T-cell (primary cell): ENCODE data around the gene PPP4R3A. TPM values are rescaled to one million over a fixed set of nuclear protein-coding genes. Genes with fewer than 3 reads are reported as not detected.

Experiments used
- ATAC-seq, 4 experiments: fragments of 200-7000 bp in 3 of 4; fragments of 150-1000 bp in 1 of 4; cut with Tn5 transposase; replicated peaks in 1 of 4; 1 replicate in 3 of 4; 2 replicates in 1 of 4; pipeline ENCODE4 v1.10.0; 2021; ENCODE audit warnings: moderate library complexity in 3 of 4, mild to moderate bottlenecking in 2 of 4, moderate number of reproducible peaks in 1 of 4
- CTCF ChIA-PET, 2 donors: fragments of 300-600 bp; sonication (Branson Sonifier 250); formaldehyde crosslinking; loops; one replicate each; lab custom pipeline; 2022; ENCODE audit warnings: antibody characterized with exemption in 2 of 2; lab: Charles Lee
- POLR2A ChIA-PET, 2 donors: fragments of 300-600 bp; sonication (Branson Sonifier 250); formaldehyde crosslinking; loops; one replicate each; lab custom pipeline; 2022; ENCODE audit warnings: antibody characterized with exemption in 2 of 2; lab: Charles Lee
- DNase-seq, 35 experiments: peaks; one replicate each; pipeline versions ENCODE4 v3.0.0 to v3.0.0-alpha.2; 2013 to 2023
- H3K27ac ChIP-seq: one replicate; pipeline ENCODE4 v1.5.1; 2013; ENCODE audit warnings: low read length
- H3K27me3 ChIP-seq, 2 experiments: replicated peaks in 1 of 2; 1 replicate in 1 of 2; 2 replicates in 1 of 2; pipeline versions ENCODE4 v1.6.1 to v1.7.0; 2013; ENCODE audit warnings: low read length in 1 of 2, mixed read lengths in 1 of 2; ENCODE audit not compliant: control insufficient read depth in 2 of 2, insufficient read depth in 2 of 2; ENCODE audit errors: extremely low read depth in 1 of 2
- H3K36me3 ChIP-seq, 2 donors: 1 replicate in 1 of 2; 2 replicates in 1 of 2; pipeline versions ENCODE4 v1.6.1 to v1.7.0; 2013; ENCODE audit warnings: low read length in 1 of 2; ENCODE audit not compliant: control insufficient read depth in 2 of 2, insufficient read depth in 1 of 2; ENCODE audit errors: extremely low read depth in 1 of 2
- H3K4me1 ChIP-seq, 2 experiments: 1 replicate in 1 of 2; 2 replicates in 1 of 2; pipeline versions ENCODE4 v1.6.1 to v1.7.0; 2013; ENCODE audit warnings: low read length in 2 of 2, mixed read lengths in 1 of 2; ENCODE audit not compliant: insufficient read depth in 2 of 2, control insufficient read depth in 1 of 2; ENCODE audit errors: extremely low read depth in 1 of 2
- H3K4me3 ChIP-seq, 2 donors: 1 replicate in 1 of 2; 2 replicates in 1 of 2; pipeline versions ENCODE4 v1.5.1 to v1.7.0; 2013; ENCODE audit warnings: mild to moderate bottlenecking in 2 of 2, low read length in 1 of 2, moderate library complexity in 1 of 2; ENCODE audit not compliant: control insufficient read depth in 1 of 2; ENCODE audit errors: extremely low read depth in 1 of 2
- H3K9me3 ChIP-seq: 2 replicates; pipeline ENCODE4 v1.7.0; 2013
- H3K27ac Mint-ChIP-seq, 2 donors: one replicate each; pipeline ENCODE4 v1.8.0; 2020 to 2021; ENCODE audit warnings: mild to moderate bottlenecking in 2 of 2, mixed read lengths in 2 of 2
- H3K27me3 Mint-ChIP-seq, 2 donors: one replicate each; pipeline ENCODE4 v1.8.0; 2021 to 2022; ENCODE audit warnings: mixed read lengths in 2 of 2
- H3K36me3 Mint-ChIP-seq: one replicate; pipeline ENCODE4 v1.8.0; 2021; ENCODE audit warnings: mixed read lengths
- H3K4me1 Mint-ChIP-seq, 3 donors: one replicate each; pipeline ENCODE4 v1.8.0; 2020 to 2022; ENCODE audit warnings: mixed read lengths in 3 of 3, mild to moderate bottlenecking in 1 of 3
- H3K4me3 Mint-ChIP-seq, 3 donors: one replicate each; pipeline ENCODE4 v1.8.0; 2020 to 2022; ENCODE audit warnings: mild to moderate bottlenecking in 3 of 3, mixed read lengths in 3 of 3, moderate library complexity in 3 of 3
- H3K9me3 Mint-ChIP-seq, 3 donors: one replicate each; pipeline ENCODE4 v1.8.0; 2020 to 2022; ENCODE audit warnings: mixed read lengths in 3 of 3
- WGBS: methylation state at CpG from one replicate; pipeline ENCODE4 v1.1.5; 2013; ENCODE audit warnings: missing lambda C conversion rate; ENCODE audit not compliant: insufficient coverage; 5-methylcytosine and 5-hydroxymethylcytosine counted together
- total RNA-seq, 35 experiments: library from RNA in 6 of 35; stranded (reverse) in 6 of 35; fragments of 120-200 nt in 1 of 35; gene quantifications; one replicate each; pipeline versions ENCODE4 v1.2.1 to v1.2.4 and lab custom pipeline; 2013 to 2026

Gene PPP4R3A
- total RNA-seq, 5 donors from 2014 or later (not counting 1 experiment from before 2014, with no cell fraction given), result 158 to 200 (median 169) TPM

- WGBS, result under 1% methylated on average over 53 of the region's 53 CpGs
- peak overlapping the region; percentile 75 to 84 (median 81) for H3K4me3 Mint-ChIP-seq
- peak overlapping the region; percentile 90 to 96 for H3K27ac Mint-ChIP-seq
- POLR2A ChIA-PET, result interaction anchor here (0.5 to 1.0 kb wide), 3 partner anchors 9 to 95 kb away, joined by 3 to 10 read pairs (median 5); no protein-coding TSS in a partner anchor
- Histone ChIP-seq H3K27ac (peak overlapping the region; percentile 69), H3K4me1 (peaks cover 22 to 42% of the 10 kb centered on the region in 2 experiments), H3K36me3 (peaks cover 0 to 16% of the 10 kb centered on the region in 2 donors), H3K4me3 (peak overlapping the region; percentile 17 to 50), H3K9me3 (no peaks in the 10 kb centered on the region), H3K27me3 (no peaks in the 10 kb centered on the region)
- peaks cover 25% of the 10 kb centered on the region for H3K36me3 Mint-ChIP-seq
- peaks cover 35 to 45% (median 45%) of the 10 kb centered on the region in 3 donors for H3K4me1 Mint-ChIP-seq
- H3K27me3 Mint-ChIP-seq, result no peaks in the 10 kb centered on the region
- H3K9me3 Mint-ChIP-seq, result no peaks in the 10 kb centered on the region
- DNase-seq (peak in 33 of 35 experiments; percentile 45 to 88 (median 63)), ATAC-seq (peak; percentile 44 to 60 (median 59))
- CTCF ChIA-PET, result interaction anchor here (0.6 to 1.5 kb wide), 13 partner anchors 9 to 100 kb away, joined by 3 to 8 read pairs (median 4); no protein-coding TSS in a partner anchor
These were observed 92.1 kb downstream of the PPP4R3A start for GRCh38 chr14:91417983-91418386.

DNA sequence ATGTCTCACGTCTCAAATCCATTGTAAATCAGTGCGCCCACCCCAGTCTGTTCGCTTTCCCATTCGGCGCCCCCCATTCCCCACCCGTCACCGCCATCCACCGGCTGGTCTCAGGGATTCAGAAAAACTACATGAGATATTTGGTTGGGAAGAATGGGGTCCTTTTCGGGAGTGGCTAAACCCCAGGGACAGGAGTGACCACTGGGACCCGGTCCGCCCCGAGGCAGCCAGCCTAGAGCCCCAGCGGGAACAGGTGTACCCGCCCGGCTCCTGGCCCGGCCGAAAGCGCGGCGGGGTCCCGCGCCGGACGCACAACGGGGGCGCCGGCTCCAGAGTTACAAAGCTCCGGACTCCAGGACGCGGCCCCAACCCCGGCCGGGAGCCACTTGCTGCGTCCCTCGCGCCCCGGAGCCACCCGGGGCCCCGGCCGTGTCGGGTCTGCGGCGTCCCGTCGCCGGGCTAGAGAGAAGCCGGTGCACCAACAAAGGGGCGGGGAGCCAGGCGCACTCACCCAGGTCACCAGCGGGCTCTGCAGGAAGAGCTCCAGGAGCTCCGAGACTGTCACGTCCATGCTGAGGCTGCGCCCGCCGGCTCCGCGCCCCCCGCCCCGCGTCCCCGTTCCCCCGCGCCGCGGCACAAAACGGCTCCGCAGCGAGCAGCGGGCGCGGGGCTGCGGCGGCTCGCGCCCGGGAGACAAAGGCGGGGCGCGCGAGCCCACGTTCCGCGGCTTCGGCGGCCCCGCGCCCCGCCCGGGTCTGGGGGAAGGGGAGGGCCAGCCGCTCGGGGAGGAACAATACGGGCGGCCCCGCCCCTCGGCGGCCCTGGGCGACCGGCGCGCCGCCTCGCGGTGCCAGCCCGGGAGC lies 92.8 kb downstream of the PPP4R3A start, which contains the start of gene CCDC88C:
CCDC88C (minus strand) TSS at position 701 of the 863 bp plus-strand sequence; CDS start at position 571, 130 bp downstream.
- Histone ChIP-seq H3K9me3 (no peaks in the 10 kb centered on the region), H3K27ac (peak within 1 kb of the TSS; percentile 92), H3K27me3 (no peaks in the 10 kb centered on the region), H3K4me1 (peaks cover 26 to 48% of the 10 kb centered on the region in 2 experiments), H3K36me3 (peaks cover 0 to 21% of the 10 kb centered on the region in 2 donors), H3K4me3 (peak within 1 kb of the TSS; percentile 84 to 99)
- peaks cover 28% of the 10 kb centered on the region for H3K36me3 Mint-ChIP-seq
- no peaks in the 10 kb centered on the region for H3K9me3 Mint-ChIP-seq
- 1% methylated on average over 95 of the region's 103 CpGs for WGBS
- H3K27ac Mint-ChIP-seq, result peak within 1 kb of the TSS; percentile 96 to 100
- CTCF ChIA-PET, result interaction anchor here (0.7 to 1.5 kb wide), 11 partner anchors 9 to 96 kb away, joined by 3 to 8 read pairs (median 4); no protein-coding TSS in a partner anchor
- ATAC-seq, result peak; percentile 56 to 72 (median 61)
- no peaks in the 10 kb centered on the region for H3K27me3 Mint-ChIP-seq
- H3K4me3 Mint-ChIP-seq, result peak within 1 kb of the TSS; percentile 97 to 100 (median 98)
- peaks cover 41 to 52% (median 51%) of the 10 kb centered on the region in 3 donors for H3K4me1 Mint-ChIP-seq
- POLR2A ChIA-PET, result interaction anchor here (0.5 to 1.6 kb wide), 4 partner anchors 9 to 98 kb away, joined by 3 to 10 read pairs (median 4); no protein-coding TSS in a partner anchor
- DNase-seq, result peak in 34 of 35 experiments; percentile 49 to 87 (median 67)

DNA sequence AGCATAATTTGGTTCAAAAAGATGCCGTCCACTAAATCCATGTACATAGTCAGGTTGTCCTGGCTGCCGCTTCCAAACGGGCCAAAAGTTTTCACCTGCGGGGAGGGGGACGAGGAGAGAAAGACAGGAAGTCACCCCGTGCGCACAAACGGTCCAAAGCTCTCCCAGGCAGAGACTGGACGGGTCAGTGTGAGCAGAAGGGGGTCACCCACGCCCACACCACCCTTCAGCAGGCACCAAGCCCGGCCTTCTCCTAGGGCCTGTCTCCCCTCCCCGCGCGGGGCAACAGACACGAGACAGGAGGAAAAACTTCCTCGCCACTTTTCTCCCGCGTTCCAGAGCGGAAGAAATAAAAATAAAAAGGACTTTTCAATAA lies 93.4 kb downstream of the PPP4R3A start:
- 0% methylated on average over 5 of the region's 19 CpGs for WGBS
- peak overlapping the region; percentile 96 to 100 for H3K27ac Mint-ChIP-seq
- H3K36me3 Mint-ChIP-seq, result peaks cover 28% of the 10 kb centered on the region
- POLR2A ChIA-PET, result interaction anchor here (1.4 to 1.6 kb wide), 4 partner anchors 17 to 97 kb away, joined by 3 to 9 read pairs (median 6); no protein-coding TSS in a partner anchor
- DNase-seq (no peak), ATAC-seq (no peak)
- H3K9me3 Mint-ChIP-seq, result no peaks in the 10 kb centered on the region
- H3K9me3 ChIP-seq, result no peaks in the 10 kb centered on the region
- no peaks in the 10 kb centered on the region for H3K27me3 ChIP-seq
- H3K27me3 Mint-ChIP-seq, result no peaks in the 10 kb centered on the region
- H3K4me1 Mint-ChIP-seq, result peaks cover 44 to 55% (median 55%) of the 10 kb centered on the region in 3 donors
- H3K36me3 ChIP-seq, result peaks cover 0 to 21% of the 10 kb centered on the region in 2 donors
- peak overlapping the region; percentile 84 to 99 for H3K4me3 ChIP-seq
- CTCF ChIA-PET, result interaction anchor here in 1 of 2 donors (0.6 to 2.2 kb wide), 11 partner anchors 15 to 101 kb away, joined by 4 to 32 read pairs (median 6); no protein-coding TSS in a partner anchor
- H3K4me1 ChIP-seq, result peaks cover 31 to 53% of the 10 kb centered on the region in 2 experiments
- H3K27ac ChIP-seq, result peak overlapping the region; percentile 92
- H3K4me3 Mint-ChIP-seq, result peak overlapping the region; percentile 97 to 100 (median 98)

DNA sequence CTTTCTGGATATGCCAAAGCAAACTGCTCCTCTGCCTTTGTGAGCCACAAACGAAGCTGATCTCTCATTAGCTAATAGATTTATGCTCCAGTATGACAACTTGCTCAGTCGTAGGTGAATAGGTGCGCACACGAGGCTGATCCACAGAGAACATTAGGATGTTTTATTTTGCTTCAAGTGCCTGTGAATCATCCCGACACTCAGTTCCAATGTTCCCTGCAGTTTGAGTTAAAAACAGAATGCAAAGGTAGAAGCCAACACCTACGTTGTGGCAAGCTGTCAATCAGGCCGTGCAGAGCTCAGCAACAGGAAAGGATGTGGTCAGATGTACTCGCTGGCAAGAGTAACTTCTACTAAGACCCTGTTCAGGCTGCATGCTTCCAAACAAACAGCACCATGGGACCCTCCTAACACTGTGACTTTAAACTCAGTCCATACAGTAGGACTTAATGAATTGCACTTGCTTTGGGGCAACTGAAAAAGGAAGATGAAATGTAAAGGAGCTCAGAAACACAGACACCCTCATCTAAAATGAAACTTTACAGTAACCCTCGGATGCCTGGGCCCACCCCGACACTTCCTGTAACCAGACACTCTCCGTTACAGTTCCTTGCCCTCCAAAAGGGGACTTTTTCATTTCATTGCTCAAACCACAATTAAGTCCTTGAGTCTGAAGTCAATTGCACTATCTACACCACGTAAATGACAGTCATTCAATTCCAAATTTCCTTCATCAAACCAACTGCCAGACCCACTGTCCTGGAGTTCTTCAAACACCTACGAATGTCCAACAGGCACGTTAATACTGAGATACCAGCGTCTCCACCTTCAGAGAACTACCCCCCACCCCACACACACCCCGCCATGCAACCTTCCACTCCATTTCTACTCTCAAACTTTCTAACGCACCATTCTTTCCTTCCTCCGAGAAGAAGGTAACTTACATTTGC lies 94.0 kb downstream of the PPP4R3A start:
- Histone ChIP-seq H3K27ac (peak overlapping the region; percentile 92), H3K9me3 (no peaks in the 10 kb centered on the region), H3K27me3 (no peaks in the 10 kb centered on the region), H3K4me3 (peak overlapping the region; percentile 84 to 99), H3K36me3 (peaks cover 0 to 21% of the 10 kb centered on the region in 2 donors), H3K4me1 (peaks cover 38 to 60% of the 10 kb centered on the region in 2 experiments)
- ATAC-seq, result peak; percentile 52 to 67 (median 58)
- H3K4me3 Mint-ChIP-seq, result peak overlapping the region; percentile 97 to 100 (median 98)
- H3K9me3 Mint-ChIP-seq, result no peaks in the 10 kb centered on the region
- ChIA-PET POLR2A (interaction anchor here (0.6 to 1.6 kb wide), 14 partner anchors 10 to 495 kb away, joined by 3 to 16 read pairs (median 4); no protein-coding TSS in a partner anchor), CTCF (interaction anchor here (0.6 to 2.2 kb wide), 20 partner anchors 11 to 153 kb away, joined by 3 to 32 read pairs (median 6); no protein-coding TSS in a partner anchor)
- 1% methylated on average over 12 of the region's 18 CpGs for WGBS
- H3K27ac Mint-ChIP-seq, result peak overlapping the region; percentile 96 to 100
- H3K36me3 Mint-ChIP-seq, result peaks cover 31% of the 10 kb centered on the region
- DNase-seq, result peak in 34 of 35 experiments; percentile 57 to 89 (median 72)
- H3K4me1 Mint-ChIP-seq, result peaks cover 51 to 62% (median 62%) of the 10 kb centered on the region in 3 donors
- no peaks in the 10 kb centered on the region for H3K27me3 Mint-ChIP-seq

DNA sequence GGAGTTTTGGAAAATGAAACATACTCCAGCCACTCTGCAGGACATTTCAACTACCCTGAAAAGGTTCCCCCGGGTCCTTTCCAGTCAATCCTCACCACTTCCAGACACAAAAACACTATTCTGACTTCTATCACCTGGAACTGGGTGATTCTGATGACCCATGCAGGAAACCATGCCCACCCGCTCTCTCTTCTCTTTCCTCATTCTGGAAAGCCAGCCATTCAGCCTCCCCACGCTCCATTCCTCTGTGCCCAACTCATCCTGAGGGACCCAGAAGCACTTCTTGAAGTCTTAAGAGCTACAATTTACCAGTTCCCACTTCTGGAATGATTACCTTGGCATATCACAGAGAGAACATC lies 95.7 kb downstream of the PPP4R3A start:
- Mint-ChIP-seq H3K9me3 (no peaks in the 10 kb centered on the region), H3K4me3 (peak overlapping the region; percentile 97 to 100 (median 98)), H3K27ac (peak overlapping the region; percentile 96 to 100), H3K4me1 (peaks cover 65 to 77% (median 74%) of the 10 kb centered on the region in 3 donors), H3K36me3 (peaks cover 43% of the 10 kb centered on the region), H3K27me3 (no peaks in the 10 kb centered on the region)
- ATAC-seq (no peak), DNase-seq (no peak)
- H3K36me3 ChIP-seq, result peaks cover 0 to 35% of the 10 kb centered on the region in 2 donors
- ChIA-PET CTCF (interaction anchor here in 1 of 2 donors (0.6 to 2.2 kb wide), 5 partner anchors 19 to 99 kb away, joined by 3 to 32 read pairs (median 8); no protein-coding TSS in a partner anchor), POLR2A (interaction anchor here in 1 of 2 donors (0.6 to 1.7 kb wide), 4 partner anchors 10 to 91 kb away, joined by 4 to 16 read pairs (median 5); no protein-coding TSS in a partner anchor)
- peak overlapping the region; percentile 92 for H3K27ac ChIP-seq
- peak overlapping the region; percentile 84 to 99 for H3K4me3 ChIP-seq
- no peaks in the 10 kb centered on the region for H3K9me3 ChIP-seq
- 19% methylated on average over 2 of the region's 3 CpGs for WGBS
- H3K27me3 ChIP-seq, result no peaks in the 10 kb centered on the region
- H3K4me1 ChIP-seq, result peaks cover 51 to 75% of the 10 kb centered on the region in 2 experiments
